DMS 273 treated with DMSO at 0.1 percent for 48 hours (cell line): ENCODE data around the gene SLC1A4.
"Not testable (repeated sequence)": the region's sequence is repeated elsewhere in the genome, so short reads cannot be mapped to it uniquely, and the experiment has no call there.

Source experiments
- DNase-seq: peaks from one replicate; lab custom pipeline; 2025; lab: John Stamatoyannopoulos, UW

Gene SLC1A4

DNA sequence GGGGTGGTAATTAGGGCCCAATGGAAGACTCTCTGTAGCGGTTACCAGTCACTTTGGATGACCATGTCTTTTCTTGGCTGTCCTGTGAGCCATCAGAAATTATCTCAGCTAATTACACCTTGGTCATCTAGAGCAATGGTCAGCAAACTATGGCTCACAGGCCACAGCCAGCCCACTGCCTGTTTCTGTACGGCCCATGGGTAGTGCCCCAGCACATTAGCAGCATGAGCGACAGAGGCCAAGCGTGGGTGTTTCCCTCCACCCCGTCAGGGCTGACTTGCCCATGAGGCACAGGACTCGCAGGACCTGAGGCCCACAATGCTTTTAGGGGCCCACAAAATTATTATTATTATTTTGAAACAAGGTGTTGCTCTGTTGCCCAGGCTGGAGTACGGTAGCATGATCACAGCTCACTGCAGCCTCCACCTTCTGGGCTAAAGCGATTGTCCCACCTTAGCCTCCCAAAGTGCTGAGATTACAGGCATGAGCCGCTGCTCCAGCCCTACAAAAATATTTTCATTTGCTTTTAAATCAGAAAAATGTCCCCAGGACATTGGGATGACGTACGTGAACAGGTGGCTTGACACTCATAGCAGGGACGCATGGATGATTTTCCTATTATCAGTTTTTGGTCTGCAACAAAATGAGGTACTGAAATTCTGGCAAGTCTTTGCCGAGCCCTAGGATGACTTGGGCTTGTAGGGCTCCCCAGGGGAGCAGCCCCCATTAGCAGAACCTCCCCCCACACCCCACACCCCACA is 37.7 kb downstream of the SLC1A4 start:
- no peak for DNase-seq

DNA sequence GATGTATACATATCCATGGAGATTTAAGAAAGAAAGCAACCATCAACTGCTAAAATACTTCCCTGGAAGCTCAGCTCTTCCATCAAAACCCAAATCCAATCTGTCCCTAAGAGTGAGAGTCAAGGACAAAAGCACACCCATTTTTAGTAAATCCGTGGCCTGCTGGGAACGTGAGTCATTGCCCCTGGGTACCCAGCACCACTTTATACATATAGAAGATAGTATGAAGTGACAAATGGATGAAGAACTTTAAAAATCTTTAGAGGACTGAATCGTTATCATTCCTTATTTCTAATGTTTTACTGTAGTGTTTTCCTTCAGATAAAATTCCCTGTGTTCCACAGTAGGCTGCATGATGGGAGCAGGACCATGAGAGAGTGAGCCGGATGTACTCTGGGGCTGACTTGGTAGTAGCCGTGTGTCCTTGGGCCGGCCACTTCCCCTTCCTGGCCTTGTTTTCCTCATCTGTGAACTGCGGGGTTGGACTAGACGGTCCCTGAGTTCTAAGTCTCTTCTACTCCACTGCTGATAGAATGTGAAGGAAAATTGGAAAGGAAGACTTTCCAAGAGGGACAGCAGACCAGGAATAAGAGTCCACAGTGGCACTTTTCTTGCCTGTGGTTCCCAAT is 38.5 kb downstream of the SLC1A4 start:
- DNase-seq = no peak

GRCh38 chr2:65030476-65031332 is 41.5 kb downstream of the SLC1A4 start:
- DNase-seq = no peak

- DNase-seq = no peak
Measured at GRCh38 chr2:65031341-65032018, 42.3 kb downstream of the SLC1A4 start.

DNA sequence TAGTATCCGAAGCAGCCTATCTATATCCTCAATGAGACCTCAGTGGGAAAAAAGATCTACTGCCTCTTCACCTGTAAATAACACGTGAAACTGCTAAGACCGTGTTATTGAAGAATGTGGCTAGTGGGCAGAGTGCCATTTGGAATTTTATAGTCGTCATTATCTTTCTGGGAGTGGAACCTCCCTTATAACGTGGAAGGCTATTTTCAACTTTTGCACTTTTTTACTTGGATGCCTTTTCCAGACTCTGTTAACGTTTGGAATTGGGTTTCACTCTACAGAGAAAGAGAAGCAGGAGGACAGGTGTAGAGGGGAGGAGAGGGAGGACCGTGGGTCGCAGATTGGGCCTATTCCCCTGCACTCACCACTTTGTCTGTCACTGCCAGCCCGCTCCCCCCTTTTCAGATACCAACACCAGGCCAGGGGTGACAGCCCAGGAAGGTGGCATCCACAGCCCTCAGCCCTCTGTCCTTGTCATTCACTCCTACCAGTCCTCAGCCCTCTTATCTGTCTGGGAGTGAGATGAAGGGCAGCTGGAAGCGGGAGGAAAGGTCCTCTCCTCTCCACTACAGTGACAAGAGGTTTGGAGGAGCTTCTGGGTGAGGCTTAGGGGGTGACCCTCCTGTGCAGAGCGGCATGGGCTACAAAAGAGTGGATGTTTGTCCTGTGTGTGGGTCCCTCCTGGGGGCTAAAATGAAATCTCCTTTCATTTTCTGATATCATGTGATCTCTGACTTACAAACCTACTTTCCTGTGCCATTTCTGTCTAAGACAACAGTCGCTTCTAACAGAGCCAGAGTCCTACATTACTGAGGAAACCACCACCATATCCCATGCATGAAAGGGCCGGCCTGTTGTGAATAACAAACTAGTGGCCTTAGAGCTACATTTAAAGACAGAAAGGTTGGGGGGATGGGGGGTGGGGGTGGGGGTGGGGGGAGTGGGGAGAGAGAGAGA is 43.1 kb downstream of the SLC1A4 start:
- no peak for DNase-seq

DNA sequence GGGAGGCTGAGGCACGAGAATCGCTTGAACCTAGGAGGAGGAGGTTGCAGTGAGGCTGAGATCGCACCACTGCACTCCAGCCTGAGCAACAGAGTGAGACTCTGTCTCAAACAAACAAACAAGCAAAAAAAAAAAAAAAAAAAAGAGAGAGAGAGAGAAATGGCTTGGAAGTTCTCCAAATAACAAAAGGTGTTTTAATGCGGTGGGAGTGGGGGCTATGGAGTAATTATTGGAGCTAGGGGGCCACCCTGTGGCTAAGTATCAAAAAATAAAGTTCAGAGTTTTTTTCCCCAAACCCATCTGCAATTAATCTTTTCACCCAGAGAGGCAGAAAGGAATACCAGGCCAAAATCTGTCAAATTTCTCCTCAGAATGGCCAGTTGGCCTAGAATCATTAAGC is 44.0 kb downstream of the SLC1A4 start:
- DNase-seq = no peak

DNA sequence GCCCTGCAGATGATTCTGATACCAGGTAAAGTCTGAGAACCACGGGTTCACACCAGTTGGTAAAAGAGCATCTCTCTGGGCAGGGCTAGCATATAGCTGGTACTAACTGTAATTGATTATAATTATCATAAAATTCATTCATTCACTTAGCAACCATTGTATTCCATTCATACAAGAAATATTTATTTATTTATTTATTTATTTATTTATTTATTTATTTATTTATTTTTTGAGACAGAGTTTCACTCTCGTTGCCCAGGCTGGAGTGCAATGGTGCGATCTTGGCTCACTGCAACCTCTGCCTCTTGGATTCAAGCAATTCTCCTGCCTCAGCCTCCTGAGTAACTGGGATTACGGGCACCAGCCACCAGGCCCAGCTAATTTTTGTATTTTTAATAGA is 44.5 kb downstream of the SLC1A4 start:
- not testable (repeated sequence) for DNase-seq

DNA sequence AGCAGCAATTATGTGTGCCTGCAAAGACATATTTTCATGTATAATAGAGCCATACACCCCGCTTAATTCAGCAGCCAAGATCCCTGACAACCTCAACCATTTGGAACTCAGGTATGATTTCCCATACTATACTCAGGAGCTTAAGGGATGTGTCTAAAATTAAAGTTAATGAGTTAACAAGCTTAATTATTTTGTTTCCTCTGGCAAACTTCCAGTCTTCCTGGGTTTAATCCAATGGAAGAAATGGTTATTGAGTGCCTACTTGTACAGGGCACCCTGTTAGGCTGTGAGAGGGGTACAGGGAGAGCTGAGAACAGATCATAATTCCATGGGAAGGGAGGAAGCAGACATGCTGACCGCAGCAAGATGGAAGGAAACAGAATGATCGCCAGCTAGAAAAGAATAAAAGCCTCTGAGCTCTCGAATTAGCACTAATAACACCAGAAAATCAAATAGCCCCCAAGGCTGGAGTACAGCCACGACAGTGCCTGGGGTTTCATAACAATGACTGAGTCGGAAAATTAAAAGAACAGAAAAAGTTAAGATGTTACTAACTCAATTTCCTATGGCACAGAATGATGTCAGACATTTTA is 46.2 kb downstream of the SLC1A4 start:
- DNase-seq = no peak

- DNase-seq = no peak
Measured at GRCh38 chr2:65037178-65037577, 48.0 kb downstream of the SLC1A4 start.

DNA sequence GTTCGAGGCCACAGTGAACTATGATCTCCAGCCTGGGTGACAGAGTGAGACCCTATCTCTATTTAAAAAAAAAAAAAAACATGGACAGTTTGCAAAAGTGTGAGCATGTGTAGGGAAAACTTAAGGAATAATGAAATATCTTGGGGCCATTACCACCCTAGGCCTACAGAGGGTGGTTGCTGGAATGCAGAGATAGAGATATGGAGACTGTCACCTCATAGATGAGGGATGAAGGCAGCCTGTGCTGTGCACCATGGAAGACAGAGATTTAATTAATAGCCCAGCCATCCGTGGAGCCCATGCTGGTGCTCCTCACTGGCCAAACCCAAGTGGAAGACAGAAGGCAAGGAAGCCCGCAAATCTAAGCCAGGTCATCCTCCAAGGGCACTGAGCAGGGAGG is 50.4 kb downstream of the SLC1A4 start:
- no peak for DNase-seq

DNA sequence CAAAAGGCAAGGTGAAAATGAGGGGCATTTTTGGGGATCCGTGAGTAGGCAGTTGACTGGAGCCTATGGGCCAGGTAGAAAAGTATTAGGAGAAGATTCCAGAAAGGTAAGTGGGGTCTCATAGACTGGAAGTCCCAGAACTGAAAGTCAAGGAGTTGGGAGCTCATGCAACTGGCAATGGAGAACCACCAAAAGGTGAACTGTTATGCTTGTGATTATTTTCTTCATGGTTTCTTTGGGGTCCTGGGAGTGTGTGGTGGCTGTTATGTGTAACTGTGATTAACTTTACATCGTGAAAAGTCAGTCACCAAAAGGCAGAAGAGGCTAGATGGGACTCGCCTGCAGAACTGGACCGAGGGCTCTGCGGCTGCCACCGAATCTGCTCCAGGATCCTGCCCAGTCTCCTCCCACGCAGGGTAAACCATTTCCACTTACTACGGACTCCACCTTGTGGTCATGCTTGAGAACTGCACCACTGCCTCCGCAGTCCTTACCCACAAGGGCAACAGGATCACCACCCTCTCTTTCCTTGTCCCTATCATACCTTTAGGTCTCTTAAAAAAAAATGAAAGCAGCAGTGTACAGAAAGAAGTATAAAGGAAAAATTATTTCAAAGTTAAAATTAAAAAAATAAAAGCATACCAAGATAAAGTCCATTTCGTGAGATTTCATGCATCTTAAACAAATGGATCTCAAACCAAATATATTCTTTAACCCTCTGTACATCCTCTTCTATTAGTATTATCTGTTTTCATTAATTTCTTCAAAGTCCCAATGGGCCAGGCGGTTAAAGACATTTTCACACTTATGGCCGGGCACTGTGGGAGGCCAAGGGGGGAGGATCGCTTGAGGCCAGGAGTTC is 51.4 kb downstream of the SLC1A4 start:
- DNase-seq = peak; percentile 26

GRCh38 chr2:65043001-65043400 is 53.8 kb downstream of the SLC1A4 start:
- DNase-seq = no peak

- DNase-seq = no peak
Measured at GRCh38 chr2:65044097-65044735, 55.0 kb downstream of the SLC1A4 start.

- DNase-seq = no peak
Measured at GRCh38 chr2:65045651-65046050, 56.5 kb downstream of the SLC1A4 start.

- DNase-seq = no peak
Measured at GRCh38 chr2:65046633-65047407, 57.6 kb downstream of the SLC1A4 start.

DNA sequence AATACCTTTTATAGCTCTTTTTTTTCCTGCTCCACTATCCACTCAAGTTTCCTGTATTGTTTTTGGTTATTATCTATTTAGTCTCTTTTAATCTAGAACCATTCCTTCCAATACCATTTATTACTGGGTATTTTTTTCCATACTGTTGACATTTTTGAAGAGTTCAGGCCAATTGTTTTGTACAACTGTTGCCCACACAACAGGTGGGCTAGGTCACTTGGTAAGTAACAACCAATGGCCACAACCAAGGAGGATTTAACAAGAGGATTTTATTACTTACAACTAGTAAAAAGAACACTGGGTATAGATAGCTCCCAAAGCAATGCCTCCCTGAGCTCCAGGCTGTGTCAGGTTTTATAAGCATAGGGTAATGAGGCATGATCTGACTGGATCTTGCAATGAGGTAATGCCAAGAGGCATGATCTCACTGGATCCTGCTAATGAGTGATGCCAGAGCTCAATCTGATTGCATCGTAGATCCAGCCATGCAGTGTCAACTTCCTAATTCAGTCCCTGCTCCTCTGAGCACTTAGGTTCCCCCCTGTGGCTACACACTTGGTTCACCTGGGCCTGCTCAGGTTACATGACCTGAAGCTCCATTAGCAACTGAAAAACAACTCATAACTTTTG is 59.9 kb downstream of the SLC1A4 start:
- no peak for DNase-seq

DNA sequence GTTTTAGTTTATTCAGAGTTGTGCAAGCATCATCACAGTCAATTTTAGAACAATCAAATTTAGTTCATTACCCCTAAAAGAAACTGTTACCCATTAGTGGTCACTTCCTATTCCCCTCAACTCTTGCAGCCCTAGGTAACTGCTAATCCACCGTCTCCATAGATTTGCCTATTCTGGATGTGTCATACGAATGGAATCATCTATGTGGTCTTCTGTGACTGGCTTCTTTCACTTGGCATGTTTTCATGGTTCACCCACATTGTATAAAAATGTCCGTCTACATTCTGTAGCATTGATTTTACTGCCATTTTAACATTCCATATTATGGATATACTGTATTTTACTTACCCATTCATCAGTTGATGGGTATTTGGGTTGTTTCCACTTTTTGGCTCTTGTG is 61.7 kb downstream of the SLC1A4 start:
- DNase-seq = no peak

DNA sequence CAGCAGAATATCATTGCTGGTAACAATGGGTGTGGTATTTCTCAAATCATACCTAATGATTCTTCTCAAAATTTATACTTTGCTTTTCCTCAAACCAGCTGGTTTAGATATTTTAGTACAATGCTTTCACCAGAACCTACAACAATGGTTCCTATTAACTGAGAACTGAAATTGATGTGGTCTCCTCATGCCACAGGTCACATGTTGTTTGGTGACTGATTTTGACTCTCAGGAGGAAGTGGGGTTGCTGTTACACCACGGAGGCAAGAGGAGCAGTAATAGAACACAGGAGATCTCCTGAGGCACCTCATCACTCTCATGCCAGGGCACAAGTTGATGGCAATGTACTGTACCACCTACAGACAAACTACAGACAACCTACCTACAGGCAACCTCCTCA is 64.0 kb downstream of the SLC1A4 start:
- no peak for DNase-seq
